ENCODE results near the gene SLC25A38.
"Not testable (repeated sequence)": the region's sequence is repeated elsewhere in the genome, so short reads cannot be mapped to it uniquely, and the experiment has no call there.

- TF ChIP-seq CTCF, POLR2A (IDR thresholded peaks at IDR 0.05): not testable (repeated sequence)
Measured at GRCh38 chr3:39416998-39417397, 33.8 kb downstream of the SLC25A38 start.
